ENCODE measurements around the gene RASGEF1B. TPM values are rescaled to one million over a fixed set of nuclear protein-coding genes. Genes with fewer than 3 reads are reported as not detected.
"Not testable (repeated sequence)": the region's sequence is repeated elsewhere in the genome, so short reads cannot be mapped to it uniquely, and the experiment has no call there.

The RASGEF1B gene
- total RNA-seq, 2 donors from 2014 or later = 7.8 to 24.5 TPM

- intact Hi-C loops (cut with DNase I) = no loop called here
- Histone ChIP-seq H3K4me3 (no peak overlapping the region), H3K27me3 (no peaks in the 10 kb centered on the region), H3K4me1 (peaks cover 5% of the 10 kb centered on the region), H3K9ac (ENCODE audit: low read depth in 2 of 2, low read length in 2 of 2) (no peak overlapping the region), H3K9me3 (no peaks in the 10 kb centered on the region), H3K36me3 (no peaks in the 10 kb centered on the region), H3K27ac (no peak overlapping the region)
- no peak for DNase-seq
- TF ChIP-seq, protein P1, sequence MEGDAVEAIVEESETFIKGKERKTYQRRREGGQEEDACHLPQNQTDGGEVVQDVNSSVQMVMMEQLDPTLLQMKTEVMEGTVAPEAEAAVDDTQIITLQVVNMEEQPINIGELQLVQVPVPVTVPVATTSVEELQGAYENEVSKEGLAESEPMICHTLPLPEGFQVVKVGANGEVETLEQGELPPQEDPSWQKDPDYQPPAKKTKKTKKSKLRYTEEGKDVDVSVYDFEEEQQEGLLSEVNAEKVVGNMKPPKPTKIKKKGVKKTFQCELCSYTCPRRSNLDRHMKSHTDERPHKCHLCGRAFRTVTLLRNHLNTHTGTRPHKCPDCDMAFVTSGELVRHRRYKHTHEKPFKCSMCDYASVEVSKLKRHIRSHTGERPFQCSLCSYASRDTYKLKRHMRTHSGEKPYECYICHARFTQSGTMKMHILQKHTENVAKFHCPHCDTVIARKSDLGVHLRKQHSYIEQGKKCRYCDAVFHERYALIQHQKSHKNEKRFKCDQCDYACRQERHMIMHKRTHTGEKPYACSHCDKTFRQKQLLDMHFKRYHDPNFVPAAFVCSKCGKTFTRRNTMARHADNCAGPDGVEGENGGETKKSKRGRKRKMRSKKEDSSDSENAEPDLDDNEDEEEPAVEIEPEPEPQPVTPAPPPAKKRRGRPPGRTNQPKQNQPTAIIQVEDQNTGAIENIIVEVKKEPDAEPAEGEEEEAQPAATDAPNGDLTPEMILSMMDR (IDR thresholded peaks at IDR 0.05) = no peak
These were observed 18.9 kb upstream of the RASGEF1B start for GRCh38 chr4:81490403-81491160.

- H3K9ac ChIP-seq (ENCODE audit: low read depth in 2 of 2, low read length in 2 of 2) = no peak overlapping the region
- no peak overlapping the region for H3K27ac ChIP-seq
- intact Hi-C loops (cut with DNase I) = no loop called here
- TF ChIP-seq, protein P1 (IDR thresholded peaks at IDR 0.05) = no peak
- no peaks in the 10 kb centered on the region for H3K9me3 ChIP-seq
- DNase-seq = no peak
- H3K4me3 ChIP-seq = no peak overlapping the region
- H3K4me1 ChIP-seq = no peaks in the 10 kb centered on the region
- no peaks in the 10 kb centered on the region for H3K27me3 ChIP-seq
- no peaks in the 10 kb centered on the region for H3K36me3 ChIP-seq
These were observed 14.8 kb upstream of the RASGEF1B start for GRCh38 chr4:81486502-81486901.

DNA sequence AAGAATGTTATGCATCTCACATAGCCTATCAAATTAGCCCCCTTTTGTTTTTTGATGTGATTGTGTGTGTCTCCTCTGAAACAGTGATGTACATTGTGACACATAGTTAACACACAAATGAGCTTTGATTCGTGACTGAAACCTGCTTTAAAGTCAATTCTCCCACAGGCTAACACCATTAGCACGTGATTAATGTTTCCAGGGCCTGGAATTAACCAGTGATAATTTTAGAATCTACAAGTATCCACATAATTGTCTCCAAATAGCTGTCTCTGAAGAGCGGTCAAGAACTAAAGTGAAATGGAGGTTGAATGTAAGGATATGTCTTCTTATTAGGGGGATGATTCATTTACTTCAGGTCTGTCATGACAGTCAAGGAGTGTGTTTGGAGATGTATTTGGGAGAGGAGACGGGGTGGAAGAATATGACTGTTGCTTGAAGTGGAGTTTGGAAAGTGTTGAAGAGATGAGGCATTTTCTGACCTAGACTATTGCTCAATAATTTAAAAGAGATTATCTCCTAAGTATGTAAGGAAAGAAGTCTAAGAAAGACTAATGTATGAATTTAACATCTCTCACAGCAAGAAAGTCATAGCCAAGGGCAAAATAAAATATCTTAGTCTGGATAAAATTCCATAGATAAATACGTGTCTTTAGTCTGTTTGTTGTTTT lies 13.7 kb upstream of the RASGEF1B start:
- Histone ChIP-seq H3K27me3 (no peaks in the 10 kb centered on the region), H3K9me3 (no peaks in the 10 kb centered on the region), H3K4me3 (no peak overlapping the region), H3K4me1 (no peaks in the 10 kb centered on the region), H3K9ac (ENCODE audit: low read depth in 2 of 2, low read length in 2 of 2) (no peak overlapping the region), H3K36me3 (no peaks in the 10 kb centered on the region), H3K27ac (no peak overlapping the region)
- DNase-seq = no peak
- TF ChIP-seq, protein P1 (IDR thresholded peaks at IDR 0.05) = no peak
- intact Hi-C loops (cut with DNase I) = no loop called here

DNA sequence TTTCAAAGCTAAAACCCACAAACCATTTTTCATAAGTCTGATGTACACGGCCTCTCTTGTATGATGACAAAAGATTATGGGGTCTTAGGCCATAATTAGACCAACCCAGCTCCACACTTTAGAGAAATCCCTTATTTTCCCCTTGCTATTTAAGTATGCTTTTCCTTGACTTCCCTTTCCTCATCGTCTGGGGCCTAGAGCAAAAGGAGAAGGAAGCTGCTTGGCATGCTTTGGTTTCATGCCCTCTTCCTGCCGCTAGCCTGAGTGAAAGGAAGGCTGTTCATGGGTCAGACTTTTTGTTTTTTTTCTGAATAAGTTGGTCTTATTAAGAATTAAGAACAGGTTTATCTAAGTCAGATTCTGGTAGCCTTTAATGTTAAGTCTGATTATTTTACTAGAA lies 10.6 kb upstream of the RASGEF1B start:
- TF ChIP-seq, protein P1 (IDR thresholded peaks at IDR 0.05) = no peak
- DNase-seq = no peak
- intact Hi-C loops (cut with DNase I) = no loop called here
- Histone ChIP-seq H3K36me3 (no peaks in the 10 kb centered on the region), H3K9ac (ENCODE audit: low read depth in 2 of 2, low read length in 2 of 2) (no peak overlapping the region), H3K27me3 (no peaks in the 10 kb centered on the region), H3K4me1 (no peaks in the 10 kb centered on the region), H3K9me3 (no peaks in the 10 kb centered on the region), H3K4me3 (no peak overlapping the region), H3K27ac (no peak overlapping the region)

DNA sequence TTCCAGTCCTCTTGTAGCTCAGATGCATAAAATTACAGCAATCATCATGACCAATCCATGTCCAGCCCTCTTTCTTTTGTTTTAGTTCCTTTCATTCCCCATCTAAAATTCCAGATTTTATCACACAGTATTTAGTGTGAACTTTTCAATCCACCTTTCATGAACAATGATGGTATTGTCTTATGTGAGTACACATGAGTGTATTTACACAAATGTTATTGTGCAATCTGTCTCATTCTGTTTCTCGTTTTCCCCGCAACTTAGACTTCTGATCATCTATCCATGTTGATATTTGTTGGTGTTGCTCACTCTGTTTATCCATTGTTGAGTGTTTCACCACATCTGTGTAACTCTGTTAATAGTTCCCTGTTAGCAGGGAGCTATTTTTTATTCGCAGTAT lies 9.4 kb upstream of the RASGEF1B start:
- intact Hi-C loops (cut with DNase I) = no loop called here

GRCh38 chr4:81479573-81479972 lies 7.9 kb upstream of the RASGEF1B start:
- intact Hi-C loops (cut with DNase I) = loop anchor here (10.0 kb wide), 1 partner anchor 85 kb away; no protein-coding TSS in a partner anchor
- H3K9ac ChIP-seq (ENCODE audit: low read depth in 2 of 2, low read length in 2 of 2); H3K4me1 ChIP-seq; H3K36me3 ChIP-seq; H3K27me3 ChIP-seq; DNase-seq; H3K4me3 ChIP-seq; H3K9me3 ChIP-seq; H3K27ac ChIP-seq: not testable (repeated sequence)

More for the DNA sequence above, 9.4 kb upstream of the RASGEF1B start:
- no peak overlapping the region for H3K9ac ChIP-seq (ENCODE audit: low read depth in 2 of 2, low read length in 2 of 2)
- no peaks in the 10 kb centered on the region for H3K9me3 ChIP-seq
- no peaks in the 10 kb centered on the region for H3K36me3 ChIP-seq
- no peak overlapping the region for H3K27ac ChIP-seq
- no peak overlapping the region for H3K4me3 ChIP-seq
- DNase-seq = no peak
- TF ChIP-seq, protein P1 (IDR thresholded peaks at IDR 0.05) = no peak
- no peaks in the 10 kb centered on the region for H3K27me3 ChIP-seq
- no peaks in the 10 kb centered on the region for H3K4me1 ChIP-seq

DNA sequence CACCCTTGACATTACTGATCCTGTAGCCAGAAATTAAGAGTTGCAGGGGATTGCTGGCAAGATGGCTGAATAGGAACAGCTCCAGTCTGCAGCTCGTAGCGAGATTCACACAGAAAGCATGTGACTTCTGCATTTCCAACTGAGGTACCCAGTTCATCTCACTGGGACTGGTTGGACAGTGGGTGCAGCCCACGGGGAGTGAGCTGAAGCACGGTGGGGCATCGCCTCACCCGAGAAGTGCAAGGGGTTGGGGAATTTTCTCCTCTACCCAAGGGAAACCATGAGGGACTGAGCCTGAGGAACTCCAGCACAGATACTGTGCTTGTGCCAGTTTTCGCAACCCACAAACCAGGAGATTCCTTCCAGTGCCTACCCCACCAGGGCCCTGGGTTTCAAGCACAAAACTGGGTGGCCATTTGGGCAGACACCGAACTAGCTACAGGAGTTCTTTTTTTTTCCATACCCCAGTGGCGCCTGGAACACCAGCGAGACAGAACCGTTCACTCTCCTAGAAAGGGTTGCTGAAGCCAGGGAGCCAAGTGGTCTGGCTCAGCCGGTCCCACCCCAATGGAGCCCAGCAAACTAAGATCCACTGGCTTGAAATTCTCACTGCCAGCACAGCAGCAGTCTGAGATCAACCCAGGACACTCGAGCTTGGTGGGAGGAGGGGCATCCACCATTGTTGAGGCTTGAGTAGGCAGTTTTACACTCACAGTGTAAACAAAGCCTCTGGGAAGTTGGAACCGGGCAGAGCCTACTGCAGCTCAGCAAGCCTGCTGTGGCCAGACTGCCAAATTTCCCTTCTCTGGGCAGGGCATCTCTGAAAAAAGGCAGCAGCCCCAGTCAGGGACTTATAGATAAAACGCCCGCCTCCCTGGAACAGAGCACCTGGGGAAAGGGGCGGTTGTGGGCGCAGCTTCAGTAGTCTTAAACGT lies 1.9 kb upstream of the RASGEF1B start:
- H3K27ac ChIP-seq = peak overlapping the region; percentile 98
- H3K27me3 ChIP-seq; H3K9ac ChIP-seq (ENCODE audit: low read depth in 2 of 2, low read length in 2 of 2); H3K36me3 ChIP-seq; H3K4me3 ChIP-seq; H3K9me3 ChIP-seq; H3K4me1 ChIP-seq: not testable (repeated sequence)
- intact Hi-C loops (cut with DNase I) = loop anchor here (10.0 kb wide), 1 partner anchor 91 kb away; no protein-coding TSS in a partner anchor
- DNase-seq = peak; percentile 70
